Measurements from ENCODE around the gene NPAS3.

GRCh38 chr14:33776871-33777270, 838.2 kb downstream of the NPAS3 start:
- TF ChIP-seq GATA3 (IDR thresholded peaks at IDR 0.05; ENCODE audit: low read depth, low read length), result no peak
- TF ChIP-seq GATA2 (IDR thresholded peaks at IDR 0.05; ENCODE audit: low read depth, low read length), result no peak
